Common myeloid progenitor, CD34-positive (primary cell): Measurements from ENCODE around the gene KCND1.
A peak's percentile ranks its signal among the peaks of the same experiment; 100 is the strongest.

Experiments
- CTCF ChIA-PET: fragments of 350-600 bp; sonication (Branson Sonifier 250); formaldehyde crosslinking; loops from one replicate; lab custom pipeline; 2021; ENCODE audit warnings: antibody characterized with exemption; lab: Charles Lee
- POLR2A ChIA-PET: fragments of 350-600 bp; sonication (Branson Sonifier 250); formaldehyde crosslinking; loops from one replicate; lab custom pipeline; 2021; ENCODE audit warnings: antibody characterized with exemption; lab: Charles Lee
- DNase-seq, 3 donors: peaks; one replicate each; pipeline versions ENCODE4 v3.0.0 to v3.0.0-alpha.2; 2013
- H3K27ac ChIP-seq, 2 experiments: 1 replicate in 1 of 2; 2 replicates in 1 of 2; pipeline ENCODE4 v1.7.0; 2013; ENCODE audit warnings: inconsistent platforms in 2 of 2, low read length in 2 of 2, mild to moderate bottlenecking in 2 of 2, low read depth in 1 of 2, moderate library complexity in 1 of 2; ENCODE audit not compliant: severe bottlenecking in 2 of 2, insufficient read depth in 1 of 2, poor library complexity in 1 of 2
- H3K27me3 ChIP-seq, 5 experiments: replicated peaks in 2 of 5; 1 replicate in 3 of 5; 2 replicates in 2 of 5; pipeline versions ENCODE4 v1.6.1 to v1.7.0; 2013; ENCODE audit warnings: low read length in 4 of 5, mild to moderate bottlenecking in 2 of 5, moderate library complexity in 2 of 5, inconsistent platforms in 1 of 5; ENCODE audit not compliant: insufficient read depth in 5 of 5, control insufficient read depth in 4 of 5
- H3K36me3 ChIP-seq, 4 experiments: 1 replicate in 2 of 4; 2 replicates in 2 of 4; pipeline versions ENCODE4 v1.6.1 to v1.7.0; 2013; ENCODE audit warnings: low read length in 3 of 4, control low read depth in 1 of 4, mild to moderate bottlenecking in 1 of 4; ENCODE audit not compliant: control insufficient read depth in 4 of 4, insufficient read depth in 4 of 4
- H3K4me1 ChIP-seq, 4 experiments: 1 replicate in 3 of 4; 2 replicates in 1 of 4; pipeline versions ENCODE4 v1.6.1 to v1.7.1; 2013; ENCODE audit warnings: low read length in 3 of 4, mild to moderate bottlenecking in 3 of 4, control low read depth in 1 of 4, inconsistent platforms in 1 of 4, moderate library complexity in 1 of 4; ENCODE audit not compliant: control insufficient read depth in 4 of 4, insufficient read depth in 4 of 4; ENCODE audit errors: control extremely low read depth in 1 of 4
- H3K4me3 ChIP-seq, 7 experiments: 1 replicate in 4 of 7; 2 replicates in 3 of 7; pipeline versions ENCODE4 v1.5.1 to v1.7.0; 2013; ENCODE audit warnings: mild to moderate bottlenecking in 7 of 7, low read length in 6 of 7, moderate library complexity in 6 of 7, inconsistent platforms in 2 of 7, low read depth in 2 of 7, control low read depth in 1 of 7; ENCODE audit not compliant: insufficient read depth in 4 of 7, control insufficient read depth in 1 of 7; ENCODE audit errors: extremely low read depth in 1 of 7
- H3K9me3 ChIP-seq, 5 experiments: 1 replicate in 4 of 5; 2 replicates in 1 of 5; pipeline versions ENCODE4 v1.6.1 to v1.7.1; 2013; ENCODE audit warnings: low read length in 4 of 5, mild to moderate bottlenecking in 2 of 5, inconsistent platforms in 1 of 5, low read depth in 1 of 5, moderate library complexity in 1 of 5; ENCODE audit not compliant: control insufficient read depth in 4 of 5, insufficient read depth in 2 of 5; ENCODE audit errors: control extremely low read depth in 1 of 5
- WGBS: methylation state at CpG from one replicate; pipeline ENCODE4 v1.1.5; 2013; ENCODE audit not compliant: insufficient coverage; 5-methylcytosine and 5-hydroxymethylcytosine counted together

KCND1 gene

DNA sequence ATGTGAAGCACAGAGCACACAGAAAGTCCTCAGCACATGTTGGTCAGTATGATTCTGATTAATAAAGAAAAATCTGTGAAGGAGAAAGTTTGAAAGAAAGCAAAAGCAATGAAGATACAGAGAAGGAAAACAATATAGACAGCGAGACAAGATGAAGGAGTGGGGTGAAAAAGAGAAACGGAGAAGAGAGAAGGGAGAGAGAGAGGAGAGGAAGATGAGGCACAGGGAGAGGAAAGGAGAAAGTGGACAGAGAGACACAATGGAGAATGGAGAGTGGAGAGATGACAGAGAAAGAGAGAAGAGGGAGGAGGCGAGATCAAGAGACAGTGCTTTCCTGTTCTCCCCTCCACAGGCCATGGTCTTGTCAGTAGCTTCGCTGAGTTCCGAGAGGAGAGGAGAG lies 3.9 kb upstream of the KCND1 start:
- Histone ChIP-seq H3K4me3 (no peak overlapping the region), H3K36me3 (peaks cover 0 to 45% (median 20%) of the 10 kb centered on the region in 4 experiments), H3K27me3 (no peaks in the 10 kb centered on the region), H3K4me1 (peaks cover 0 to 25% (median 16%) of the 10 kb centered on the region in 4 experiments), H3K9me3 (no peaks in the 10 kb centered on the region), H3K27ac (no peak overlapping the region)
- WGBS, result 86% methylated on average over 2 of the region's 5 CpGs
- DNase-seq, result no peak
- POLR2A ChIA-PET, result interaction anchor here (1.2 kb wide), 1 partner anchor 17 kb away, joined by 3 read pairs; no protein-coding TSS in a partner anchor
- CTCF ChIA-PET, result interaction anchor here (1.0 to 1.1 kb wide), 4 partner anchors 11 to 68 kb away, joined by 3 read pairs; no protein-coding TSS in a partner anchor

DNA sequence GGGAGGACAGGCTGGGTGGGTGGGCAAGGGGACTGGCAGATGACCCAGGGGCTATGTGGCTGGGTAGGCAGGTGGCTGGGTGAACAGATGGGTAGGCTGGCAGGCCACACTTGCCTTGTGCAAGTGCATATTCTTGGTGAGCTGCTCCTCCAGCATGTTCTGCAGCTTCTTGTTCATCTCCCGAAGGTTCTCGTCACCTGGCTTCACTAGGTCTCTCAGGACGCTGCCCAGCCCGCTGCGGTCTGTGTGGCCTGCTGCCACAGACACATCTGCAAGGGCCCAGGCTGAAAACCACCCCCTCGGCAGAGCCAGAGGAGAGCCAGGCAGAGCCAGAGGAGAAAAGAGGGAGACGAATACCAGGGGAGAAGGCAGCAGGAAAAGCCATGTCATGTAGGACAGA lies 3.4 kb upstream of the KCND1 start:
- POLR2A ChIA-PET, result no interaction called here
- 94% methylated on average over 6 of the region's 7 CpGs for WGBS
- no peaks in the 10 kb centered on the region for H3K27me3 ChIP-seq
- no peaks in the 10 kb centered on the region for H3K9me3 ChIP-seq
- CTCF ChIA-PET, result interaction anchor here (1.0 kb wide), 1 partner anchor 11 kb away, joined by 3 read pairs; no protein-coding TSS in a partner anchor
- H3K36me3 ChIP-seq, result peaks cover 0 to 44% (median 18%) of the 10 kb centered on the region in 4 experiments
- DNase-seq, result no peak
- H3K4me3 ChIP-seq, result no peak overlapping the region
- H3K4me1 ChIP-seq, result peaks cover 0 to 25% (median 16%) of the 10 kb centered on the region in 4 experiments
- no peak overlapping the region for H3K27ac ChIP-seq

DNA sequence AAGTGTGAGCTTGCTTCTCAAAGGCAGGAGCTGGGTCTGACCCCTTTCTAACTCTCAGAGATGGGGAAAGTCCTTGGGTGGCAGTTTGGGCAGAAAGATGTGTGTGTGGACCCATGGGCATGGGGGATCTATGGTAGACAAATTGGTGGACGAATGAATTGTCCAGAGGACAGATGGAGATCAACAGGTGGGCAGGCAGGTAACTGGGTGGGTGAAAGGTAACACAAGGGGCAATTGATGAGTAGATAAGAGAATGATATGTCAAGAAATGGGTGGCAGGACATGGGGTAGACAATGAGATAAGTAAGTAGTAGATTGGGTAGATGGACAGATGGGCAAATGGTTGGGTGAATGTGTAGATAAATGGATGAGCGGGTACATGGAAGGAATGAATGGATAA lies 2.9 kb upstream of the KCND1 start:
- no peaks in the 10 kb centered on the region for H3K9me3 ChIP-seq
- ChIA-PET CTCF (interaction anchor here (1.3 to 2.2 kb wide), 2 partner anchors 28 to 70 kb away, joined by 3 to 4 read pairs; no protein-coding TSS in a partner anchor), POLR2A (no interaction called here)
- H3K4me3 ChIP-seq, result no peak overlapping the region
- WGBS, result 77% methylated on average over 2 of the region's 2 CpGs
- H3K4me1 ChIP-seq, result peaks cover 0 to 25% (median 16%) of the 10 kb centered on the region in 4 experiments
- H3K36me3 ChIP-seq, result peaks cover 0 to 41% (median 16%) of the 10 kb centered on the region in 4 experiments
- no peaks in the 10 kb centered on the region for H3K27me3 ChIP-seq
- H3K27ac ChIP-seq, result no peak overlapping the region
- no peak for DNase-seq

DNA sequence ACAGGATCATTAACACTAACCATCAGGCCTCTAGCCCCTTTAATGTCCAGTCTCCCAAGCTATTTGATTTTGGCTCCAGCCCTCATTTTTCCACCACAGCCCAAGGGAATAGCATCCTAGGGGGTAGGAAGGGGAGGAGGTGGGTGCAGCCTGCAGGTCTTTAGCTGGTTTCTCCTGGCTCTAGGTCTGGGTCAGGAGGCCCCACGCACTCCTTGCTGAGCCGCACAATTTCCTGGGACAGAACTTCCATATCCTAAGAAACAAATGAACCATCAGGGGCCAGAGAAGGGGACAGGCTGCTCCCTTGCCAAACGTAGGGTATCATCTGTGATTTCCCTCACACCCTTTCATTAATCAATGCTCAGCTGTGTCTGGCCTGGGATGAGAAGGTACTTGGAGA lies 2.4 kb upstream of the KCND1 start:
- no peaks in the 10 kb centered on the region for H3K9me3 ChIP-seq
- no peak overlapping the region for H3K27ac ChIP-seq
- H3K4me1 ChIP-seq, result peaks cover 0 to 25% (median 16%) of the 10 kb centered on the region in 4 experiments
- H3K36me3 ChIP-seq, result peaks cover 0 to 41% (median 16%) of the 10 kb centered on the region in 4 experiments
- H3K27me3 ChIP-seq, result no peaks in the 10 kb centered on the region
- CTCF ChIA-PET, result interaction anchor here (0.6 to 2.2 kb wide), 3 partner anchors 16 to 70 kb away, joined by 3 to 4 read pairs (median 3); partner anchors contain the start of gene OTUD5
- H3K4me3 ChIP-seq, result no peak overlapping the region
- POLR2A ChIA-PET, result no interaction called here
- no peak for DNase-seq
- WGBS, result 100% methylated on average over 1 of the region's 3 CpGs

DNA sequence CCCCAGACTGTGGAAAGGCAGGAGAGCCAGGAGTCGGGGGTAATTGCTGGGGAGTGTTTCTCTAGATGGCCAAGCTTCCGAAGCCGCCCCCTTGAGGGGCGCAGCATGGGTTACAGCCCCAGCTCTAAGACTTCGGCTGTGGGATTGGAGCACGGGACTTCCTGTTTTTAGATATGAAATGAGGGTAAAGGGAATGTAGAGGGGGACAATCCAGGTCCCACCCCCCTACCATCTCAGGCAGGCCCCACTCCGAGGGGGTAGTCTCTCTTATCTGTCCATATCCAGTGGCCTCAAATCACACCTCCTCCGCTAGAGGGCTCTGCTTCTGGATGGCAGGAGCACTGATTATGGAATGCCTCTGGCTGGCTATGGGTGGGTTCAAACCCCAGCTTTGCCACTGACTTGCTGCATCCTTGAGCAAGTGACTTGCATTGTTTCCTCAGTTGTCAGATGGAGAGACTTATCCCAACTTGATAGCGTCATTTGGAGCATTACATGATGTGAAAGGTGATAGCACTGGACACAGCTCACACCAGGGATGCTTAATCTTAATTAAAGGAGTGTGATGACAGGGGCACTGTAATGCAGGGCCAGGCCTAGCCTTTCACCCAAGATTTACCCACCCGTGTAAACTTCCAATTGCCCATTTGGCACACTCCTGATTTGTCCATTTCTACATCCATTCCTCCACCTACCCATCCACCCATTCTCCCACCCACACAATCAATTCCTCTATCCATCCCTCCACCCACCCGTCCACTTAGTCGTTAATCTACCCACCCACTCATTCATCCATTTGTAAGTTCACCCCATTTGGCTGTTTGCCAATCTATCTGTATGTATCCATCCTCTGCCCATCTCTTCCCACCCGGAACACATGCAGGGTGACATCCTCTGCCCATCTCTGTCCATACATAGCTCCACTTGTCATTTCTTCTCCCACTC lies 848 bp upstream of the KCND1 start:
- H3K36me3 ChIP-seq, result peaks cover 0 to 29% (median 12%) of the 10 kb centered on the region in 4 experiments
- POLR2A ChIA-PET, result interaction anchor here (1.3 to 2.3 kb wide), 3 partner anchors 11 to 30 kb away, joined by 3 to 10 read pairs (median 6); partner anchors contain the start of gene GRIPAP1
- 52% methylated on average over 9 of the region's 13 CpGs for WGBS
- peak; percentile 58 to 81 (median 78) for DNase-seq
- no peaks in the 10 kb centered on the region for H3K9me3 ChIP-seq
- H3K27me3 ChIP-seq, result no peaks in the 10 kb centered on the region
- no peak overlapping the region for H3K27ac ChIP-seq
- peak overlapping the region in 6 of 7 experiments; percentile 39 to 77 (median 60) for H3K4me3 ChIP-seq
- peaks cover 0 to 25% (median 16%) of the 10 kb centered on the region in 4 experiments for H3K4me1 ChIP-seq
- CTCF ChIA-PET, result interaction anchor here (0.6 to 2.7 kb wide), 14 partner anchors 10 to 121 kb away, joined by 3 to 12 read pairs (median 4); no protein-coding TSS in a partner anchor

DNA sequence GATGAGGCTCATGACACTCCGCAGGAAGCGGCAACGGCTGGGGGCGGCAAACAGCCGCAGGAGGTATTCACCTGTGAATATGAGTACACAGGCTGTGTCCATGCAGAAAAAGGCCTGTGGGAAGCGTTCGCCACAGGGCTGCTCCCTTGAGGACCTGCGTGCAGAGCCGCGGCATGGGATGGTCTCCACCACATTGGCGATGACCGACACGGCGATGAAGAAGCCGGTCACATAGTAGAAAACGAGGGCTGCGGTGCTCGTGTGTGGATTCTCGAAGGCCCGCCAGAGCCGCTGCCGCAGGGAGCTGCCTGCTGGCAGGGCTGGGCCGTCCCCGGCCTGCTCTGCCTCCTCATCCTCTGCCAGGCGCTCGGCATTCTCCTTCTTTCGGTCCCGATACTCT lies 2.2 kb downstream of the KCND1 start:
- ChIA-PET CTCF (interaction anchor here (0.6 kb wide), 1 partner anchor 31 kb away, joined by 3 read pairs; no protein-coding TSS in a partner anchor), POLR2A (no interaction called here)
- Histone ChIP-seq H3K4me1 (peaks cover 0 to 18% (median 12%) of the 10 kb centered on the region in 4 experiments), H3K36me3 (peaks cover 0 to 14% (median 3%) of the 10 kb centered on the region in 4 experiments), H3K27ac (no peak overlapping the region), H3K9me3 (no peaks in the 10 kb centered on the region), H3K4me3 (no peak overlapping the region), H3K27me3 (no peaks in the 10 kb centered on the region)
- 92% methylated on average over 28 of the region's 28 CpGs for WGBS
- DNase-seq, result no peak
